ENCODE data around the gene INO80B. TPM values are rescaled to one million over a fixed set of nuclear protein-coding genes. Genes with fewer than 3 reads are reported as not detected.

Gene INO80B
- total RNA-seq, 1 donor from 2014 or later = 24.3 TPM

GRCh38 chr2:74447230-74447999, 7.5 kb upstream of the INO80B start:
- H3K4me1 Mint-ChIP-seq (ENCODE audit: low read depth) = peaks cover 14% of the 10 kb centered on the region
- no peak overlapping the region for H3K4me3 Mint-ChIP-seq (ENCODE audit: unreplicated experiment)
- no peak overlapping the region for H3K27ac Mint-ChIP-seq (ENCODE audit: unreplicated experiment)
- H3K9me3 Mint-ChIP-seq (ENCODE audit: low read depth) = no peaks in the 10 kb centered on the region
- H3K36me3 Mint-ChIP-seq (ENCODE audit: low read depth) = no peaks in the 10 kb centered on the region
- no peak for TF ChIP-seq CTCF (IDR thresholded peaks at IDR 0.05)
- H3K27me3 Mint-ChIP-seq (ENCODE audit: low read depth) = peaks cover 9% of the 10 kb centered on the region
- no peak for DNase-seq (ENCODE audit: low spot score)

DNA sequence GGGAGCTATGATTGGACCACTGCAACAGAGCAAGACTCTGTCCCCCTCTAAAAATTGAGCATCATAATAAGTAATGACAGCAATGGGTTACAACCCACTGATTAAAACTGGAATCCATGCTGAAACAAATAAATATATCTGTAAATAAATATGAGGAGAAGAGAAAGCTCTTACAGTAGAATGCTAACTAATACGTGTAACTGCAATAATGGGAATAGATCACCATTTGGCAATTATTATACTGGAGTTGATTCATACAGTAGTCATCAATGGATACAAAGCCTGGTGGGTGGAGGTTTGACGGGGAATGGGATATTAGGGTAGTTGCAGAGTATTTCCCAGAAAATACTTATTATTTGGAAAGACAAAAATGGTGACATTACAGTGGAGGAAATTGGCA, 6.1 kb upstream of the INO80B start:
- TF ChIP-seq CTCF (IDR thresholded peaks at IDR 0.05) = no peak
- no peak for DNase-seq (ENCODE audit: low spot score)
- H3K36me3 Mint-ChIP-seq (ENCODE audit: low read depth) = no peaks in the 10 kb centered on the region
- H3K9me3 Mint-ChIP-seq (ENCODE audit: low read depth) = no peaks in the 10 kb centered on the region
- peaks cover 11% of the 10 kb centered on the region for H3K4me1 Mint-ChIP-seq (ENCODE audit: low read depth)
- H3K27ac Mint-ChIP-seq (ENCODE audit: unreplicated experiment) = no peak overlapping the region
- H3K4me3 Mint-ChIP-seq (ENCODE audit: unreplicated experiment) = no peak overlapping the region
- H3K27me3 Mint-ChIP-seq (ENCODE audit: low read depth) = peaks cover 9% of the 10 kb centered on the region

- peaks cover 13% of the 10 kb centered on the region for H3K4me1 Mint-ChIP-seq (ENCODE audit: low read depth)
- H3K4me3 Mint-ChIP-seq (ENCODE audit: unreplicated experiment) = no peak overlapping the region
- no peak for TF ChIP-seq CTCF (IDR thresholded peaks at IDR 0.05)
- H3K9me3 Mint-ChIP-seq (ENCODE audit: low read depth) = no peaks in the 10 kb centered on the region
- no peak for DNase-seq (ENCODE audit: low spot score)
- H3K27me3 Mint-ChIP-seq (ENCODE audit: low read depth) = peaks cover 6% of the 10 kb centered on the region
- no peak overlapping the region for H3K27ac Mint-ChIP-seq (ENCODE audit: unreplicated experiment)
- H3K36me3 Mint-ChIP-seq (ENCODE audit: low read depth) = no peaks in the 10 kb centered on the region
Measured at GRCh38 chr2:74450570-74451190, 4.2 kb upstream of the INO80B start.

- no peaks in the 10 kb centered on the region for H3K27me3 Mint-ChIP-seq (ENCODE audit: low read depth)
- no peak for TF ChIP-seq CTCF (IDR thresholded peaks at IDR 0.05)
- no peak for DNase-seq (ENCODE audit: low spot score)
- peak overlapping the region; percentile 98 for H3K27ac Mint-ChIP-seq (ENCODE audit: unreplicated experiment)
- peak overlapping the region; percentile 89 for H3K4me3 Mint-ChIP-seq (ENCODE audit: unreplicated experiment)
- H3K4me1 Mint-ChIP-seq (ENCODE audit: low read depth) = peaks cover 49% of the 10 kb centered on the region
- peaks cover 2% of the 10 kb centered on the region for H3K36me3 Mint-ChIP-seq (ENCODE audit: low read depth)
- H3K9me3 Mint-ChIP-seq (ENCODE audit: low read depth) = no peaks in the 10 kb centered on the region
Measured at GRCh38 chr2:74457129-74457548, 2.3 kb downstream of the INO80B start.

DNA sequence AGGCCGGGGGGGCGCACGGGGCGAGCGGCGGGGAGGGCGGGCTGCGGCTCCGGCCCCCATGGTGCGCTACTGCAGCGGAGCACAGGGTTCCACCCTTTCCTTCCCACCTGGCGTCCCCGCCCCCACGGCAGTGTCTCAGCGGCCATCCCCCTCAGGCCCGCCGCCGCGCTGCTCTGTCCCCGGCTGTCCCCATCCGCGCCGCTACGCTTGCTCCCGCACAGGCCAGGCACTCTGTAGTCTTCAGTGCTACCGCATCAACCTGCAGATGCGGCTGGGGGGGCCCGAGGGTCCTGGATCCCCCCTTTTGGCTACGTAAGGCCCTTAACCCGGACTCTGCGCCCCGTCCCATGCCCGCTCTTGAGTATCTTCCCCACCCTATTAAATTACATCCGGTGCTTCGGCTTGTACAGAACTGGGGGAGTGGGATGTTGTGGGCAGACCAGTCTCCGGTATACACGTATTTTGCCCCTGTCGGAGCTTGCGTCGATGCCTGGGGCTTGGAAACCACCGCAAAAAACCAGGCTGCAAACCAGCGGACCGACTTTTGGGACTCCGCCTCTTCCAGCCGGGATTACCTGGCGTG, 2.8 kb downstream of the INO80B start:
- Mint-ChIP-seq H3K27ac (ENCODE audit: unreplicated experiment) (peak overlapping the region; percentile 97), H3K36me3 (ENCODE audit: low read depth) (peaks cover 2% of the 10 kb centered on the region), H3K9me3 (ENCODE audit: low read depth) (no peaks in the 10 kb centered on the region), H3K27me3 (ENCODE audit: low read depth) (no peaks in the 10 kb centered on the region), H3K4me3 (ENCODE audit: unreplicated experiment) (peak overlapping the region; percentile 89), H3K4me1 (ENCODE audit: low read depth) (peaks cover 50% of the 10 kb centered on the region)
- no peak for TF ChIP-seq CTCF (IDR thresholded peaks at IDR 0.05)
- DNase-seq (ENCODE audit: low spot score) = no peak

All from chondrocyte (in vitro differentiated cells).